ENCODE data around the gene ARL13B.
"Not testable (repeated sequence)": the region's sequence is repeated elsewhere in the genome, so short reads cannot be mapped to it uniquely, and the experiment has no call there.

ARL13B gene

GRCh38 chr3:94064243-94064860, 84.4 kb downstream of the ARL13B start:
- DNase-seq, result no peak

- no peak for DNase-seq
Observed at GRCh38 chr3:94065122-94065521, 85.2 kb downstream of the ARL13B start.

- DNase-seq, result no peak
Observed at GRCh38 chr3:94065819-94066480, 86.0 kb downstream of the ARL13B start.

GRCh38 chr3:94066506-94067500, 86.8 kb downstream of the ARL13B start:
- no peak for DNase-seq

- no peak for DNase-seq
Observed at GRCh38 chr3:94069194-94069813, 89.3 kb downstream of the ARL13B start.

GRCh38 chr3:94070341-94070911, 90.5 kb downstream of the ARL13B start:
- no peak for DNase-seq

GRCh38 chr3:94071713-94072284, 91.8 kb downstream of the ARL13B start:
- DNase-seq, result no peak

GRCh38 chr3:94076055-94076454, 96.1 kb downstream of the ARL13B start:
- DNase-seq, result no peak

- not testable (repeated sequence) for DNase-seq
Observed at GRCh38 chr3:94080552-94080951, 100.6 kb downstream of the ARL13B start.

- DNase-seq, result no peak
Observed at GRCh38 chr3:94081884-94082283, 101.9 kb downstream of the ARL13B start.

GRCh38 chr3:94082391-94082937, 102.5 kb downstream of the ARL13B start:
- DNase-seq, result peak; percentile 76

GRCh38 chr3:94083261-94083660, 103.3 kb downstream of the ARL13B start:
- DNase-seq, result no peak

- DNase-seq, result no peak
Observed at GRCh38 chr3:94089126-94089525, 109.2 kb downstream of the ARL13B start.

- DNase-seq, result no peak
Observed at GRCh38 chr3:94092086-94092485, 112.1 kb downstream of the ARL13B start.

- no peak for DNase-seq
Observed at GRCh38 chr3:94093151-94093550, 113.2 kb downstream of the ARL13B start.

- no peak for DNase-seq
Observed at GRCh38 chr3:94095111-94095510, 115.2 kb downstream of the ARL13B start.

- no peak for DNase-seq
Observed at GRCh38 chr3:94098452-94098851, 118.5 kb downstream of the ARL13B start.

GRCh38 chr3:94099311-94099710, 119.4 kb downstream of the ARL13B start:
- no peak for DNase-seq

GRCh38 chr3:94101860-94102259, 121.9 kb downstream of the ARL13B start:
- DNase-seq, result no peak
